Measurements from ENCODE around the gene ZNF618.

DNA sequence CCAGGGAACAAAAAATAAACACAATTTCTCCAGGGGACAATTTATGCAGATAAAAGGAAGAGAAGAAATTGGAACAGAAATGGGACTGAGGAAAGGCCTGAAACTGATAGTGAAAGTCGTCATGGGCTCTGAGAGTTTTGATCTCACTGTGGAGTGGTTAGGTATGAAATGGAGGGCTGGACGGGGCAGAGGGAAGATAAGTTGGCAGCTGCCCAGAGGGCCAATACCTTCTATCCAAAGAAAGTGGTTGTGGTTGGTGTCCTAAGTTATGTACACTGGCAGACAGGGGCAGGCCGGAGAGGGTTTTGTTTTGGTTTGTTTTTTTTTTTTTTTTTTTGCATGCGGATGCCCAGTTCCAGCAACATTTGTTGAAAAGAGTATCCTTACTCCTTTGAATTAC lies 46.1 kb downstream of the ZNF618 start:
- no peak for TF ChIP-seq CTCF (IDR thresholded peaks at IDR 0.05)
- TF ChIP-seq POLR2AphosphoS5 (IDR thresholded peaks at IDR 0.05; ENCODE audit: insufficient read depth in 1 of 2, low read depth in 1 of 2), result no peak

All from vagina (tissue), 2 donors.